IPS DF 4.7 (cell line): ENCODE results near the gene KCTD5.
"Not testable (repeated sequence)": the region's sequence is repeated elsewhere in the genome, so short reads cannot be mapped to it uniquely, and the experiment has no call there.

Source experiments
- DNase-seq: peaks from one replicate; pipeline ENCODE4 v3.0.0-alpha.2; 2013; ENCODE audit warnings: low spot score; ENCODE audit errors: extremely low read depth

KCTD5 gene

DNA sequence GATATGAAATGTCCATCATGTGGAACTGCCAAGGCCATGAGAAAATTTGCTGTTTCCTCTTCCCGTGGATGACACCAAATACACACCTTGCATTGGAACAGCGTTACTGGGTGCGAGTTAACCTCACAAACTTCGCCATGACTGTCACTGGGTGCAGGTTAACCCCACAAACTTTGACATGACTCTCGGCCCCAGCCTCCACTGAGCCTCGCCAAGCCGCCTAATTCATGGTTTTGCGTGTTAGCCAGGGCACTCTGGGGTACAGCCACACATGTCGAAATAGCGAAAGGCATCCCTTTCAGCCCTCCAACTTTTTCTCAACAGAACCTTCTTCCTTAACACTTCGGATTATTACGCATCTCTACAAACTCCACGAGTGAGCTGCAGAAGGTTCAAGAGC lies 10.6 kb upstream of the KCTD5 start:
- no peak for DNase-seq

DNA sequence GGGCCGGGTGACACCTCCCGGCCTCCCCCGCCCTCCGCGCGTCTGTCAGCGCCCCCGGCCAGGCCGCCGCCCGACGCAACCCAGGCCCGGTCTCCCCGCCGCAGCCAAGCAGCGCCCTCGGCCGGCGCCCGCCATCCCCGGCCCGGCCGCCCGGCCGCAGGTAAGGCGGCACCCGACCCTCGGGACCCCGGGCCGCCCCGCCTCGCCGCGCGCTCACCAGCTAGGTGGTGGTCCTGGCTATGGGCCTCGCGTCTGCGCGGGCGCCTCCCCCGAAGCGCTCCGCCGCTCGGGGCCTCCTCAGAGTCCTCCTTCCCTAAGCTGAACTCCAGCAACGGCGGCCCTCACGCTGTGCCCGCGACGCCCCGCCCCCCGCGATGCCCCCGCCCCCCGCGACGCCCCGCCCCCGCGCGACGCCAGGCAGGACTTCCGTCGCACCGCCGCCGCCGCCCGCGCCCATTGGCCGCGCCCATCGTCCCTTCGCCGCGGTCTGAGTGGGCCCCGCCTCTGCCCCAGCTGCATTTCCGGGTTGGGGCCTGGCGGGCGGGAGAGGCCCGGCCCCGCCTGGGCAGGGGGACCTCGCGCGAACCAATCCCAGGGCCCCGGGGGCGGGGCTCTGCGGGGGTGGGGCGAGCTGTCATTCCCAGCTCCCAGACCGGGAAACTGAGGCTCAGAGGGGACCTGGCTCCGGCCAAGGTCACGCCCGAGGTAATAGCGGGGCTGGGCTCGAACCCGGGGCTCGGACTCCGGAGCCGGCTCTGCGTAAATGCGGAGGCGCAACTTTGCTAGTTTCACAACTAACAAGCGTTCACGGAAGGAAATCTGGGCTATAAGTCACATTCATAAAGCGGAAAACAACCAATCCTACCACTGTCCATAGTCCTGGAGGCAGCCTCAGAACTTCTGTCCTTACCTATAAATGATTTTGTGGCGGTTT lies 9.0 kb upstream of the KCTD5 start:
- DNase-seq = no peak

GRCh38 chr16:2675021-2675420 lies 7.3 kb upstream of the KCTD5 start:
- no peak for DNase-seq

DNA sequence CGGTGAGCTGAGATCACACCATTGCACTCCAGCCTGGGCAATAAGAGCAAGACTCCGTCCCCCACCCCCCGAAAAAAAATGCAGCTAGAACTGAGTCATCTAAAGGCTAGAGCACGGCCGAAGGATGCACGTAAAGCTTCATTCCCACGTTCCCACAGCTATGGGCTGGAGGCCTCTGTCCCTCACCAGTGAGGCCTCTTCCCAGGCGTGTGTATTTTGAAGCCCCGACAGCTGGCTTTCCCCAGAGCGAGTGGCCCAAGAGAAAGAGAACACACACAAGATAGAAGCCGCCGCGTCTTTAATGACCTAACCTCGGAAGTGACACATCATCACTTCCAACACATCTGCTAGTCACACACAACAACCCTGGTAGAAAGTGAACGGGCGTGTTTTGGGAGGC lies 6.6 kb upstream of the KCTD5 start:
- no peak for DNase-seq

DNA sequence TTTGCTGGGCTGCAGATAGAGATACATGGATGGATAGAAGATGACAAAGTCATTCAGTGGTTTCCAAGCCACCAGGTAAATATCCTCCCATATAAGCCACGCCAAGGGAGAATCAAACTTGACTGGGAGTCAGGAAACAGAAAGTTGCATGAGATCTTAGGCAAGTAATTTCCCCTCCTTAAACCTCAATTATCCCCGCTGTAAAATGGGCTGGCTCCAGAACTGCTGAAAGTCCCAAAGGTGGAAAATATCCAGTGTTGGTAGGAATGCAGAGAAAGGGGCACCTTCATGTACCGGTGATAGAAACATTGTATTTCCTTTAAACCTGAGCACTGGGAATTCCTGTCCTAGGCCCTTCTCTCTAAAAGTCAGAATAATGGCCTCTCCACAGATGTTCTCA lies 5.4 kb upstream of the KCTD5 start:
- not testable (repeated sequence) for DNase-seq

GRCh38 chr16:2678206-2678965 lies 3.9 kb upstream of the KCTD5 start:
- DNase-seq = not testable (repeated sequence)

DNA sequence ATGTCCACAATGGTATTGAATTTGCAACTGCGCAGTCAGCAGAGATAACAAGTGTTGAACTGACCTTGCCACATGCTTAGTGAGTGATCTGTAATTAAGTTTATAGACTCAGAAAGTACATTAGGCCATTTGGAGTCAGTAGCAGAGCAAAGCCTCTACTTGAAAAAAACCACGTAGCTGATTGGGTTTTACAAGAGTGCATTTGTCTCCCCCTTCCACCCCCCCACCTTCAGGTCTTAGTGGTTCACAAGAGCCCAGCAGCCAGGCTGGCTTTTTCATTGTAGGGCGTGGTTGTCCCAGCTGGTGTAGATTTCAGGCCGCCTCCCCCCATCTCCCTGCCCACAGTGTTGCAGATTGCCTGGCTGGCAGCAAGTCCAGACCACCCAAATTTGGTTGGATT lies 2.4 kb upstream of the KCTD5 start:
- not testable (repeated sequence) for DNase-seq

- not testable (repeated sequence) for DNase-seq
Measured at GRCh38 chr16:2680360-2680759, 2.0 kb upstream of the KCTD5 start.

- not testable (repeated sequence) for DNase-seq
Measured at GRCh38 chr16:2683041-2683440, 718 bp downstream of the KCTD5 start.

DNA sequence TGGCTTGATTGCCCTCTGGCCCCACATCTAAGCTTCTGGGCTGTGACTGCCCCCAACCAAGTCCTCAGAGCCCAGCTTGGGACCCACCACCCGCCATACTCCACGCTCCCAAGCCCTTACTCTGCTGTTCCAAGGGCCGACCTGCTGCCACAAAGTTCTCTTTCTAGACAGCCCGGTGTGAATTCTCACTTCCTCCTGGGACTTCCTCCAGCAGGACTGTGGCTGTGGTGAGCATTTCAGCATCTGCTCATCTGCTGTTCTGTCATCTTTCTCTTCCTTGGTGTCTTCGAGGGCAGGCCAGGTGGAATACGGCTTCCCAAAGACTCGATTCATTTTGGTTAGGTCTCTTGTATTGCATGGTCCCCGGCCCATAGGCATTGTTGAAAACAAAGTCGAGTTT lies 3.8 kb downstream of the KCTD5 start:
- not testable (repeated sequence) for DNase-seq

GRCh38 chr16:2686912-2687507 lies 4.7 kb downstream of the KCTD5 start:
- DNase-seq = no peak

DNA sequence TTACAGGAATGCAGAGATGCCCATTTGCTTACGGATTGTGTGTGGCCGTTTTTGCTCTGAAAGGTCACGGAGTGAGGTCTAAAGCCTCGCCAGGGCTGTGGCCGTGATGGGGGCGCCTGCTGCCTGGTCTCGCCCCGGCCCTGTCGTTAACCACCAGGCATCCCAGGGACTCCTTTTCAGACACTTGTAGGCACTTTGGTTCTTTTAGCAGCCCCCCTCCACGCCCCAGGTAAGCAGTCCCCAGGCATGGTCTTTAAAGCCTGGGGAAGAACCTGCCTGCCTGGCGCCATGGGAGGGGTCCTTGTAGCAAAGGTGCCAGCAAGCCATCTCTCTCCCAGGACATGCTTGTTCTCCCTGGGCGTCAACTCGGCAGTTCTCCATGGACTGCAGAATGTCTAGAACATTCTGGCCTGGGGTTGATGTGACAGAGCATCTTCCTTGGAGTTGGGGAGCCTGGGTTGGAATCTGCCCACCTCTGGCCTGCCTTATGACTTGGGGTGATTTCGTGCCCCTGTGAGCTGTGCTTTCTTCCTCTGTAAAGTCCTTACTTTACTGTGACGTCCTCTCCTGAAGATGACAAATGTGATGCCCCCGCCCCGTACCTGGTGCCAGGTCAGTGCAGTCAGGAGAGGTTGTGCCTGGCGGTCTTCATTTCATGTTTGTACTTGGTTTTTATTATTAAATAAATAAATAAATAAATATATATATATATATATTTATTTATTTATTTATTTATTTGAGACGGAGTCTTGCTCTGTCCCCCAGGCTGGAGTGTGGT lies 5.4 kb downstream of the KCTD5 start:
- DNase-seq = no peak

DNA sequence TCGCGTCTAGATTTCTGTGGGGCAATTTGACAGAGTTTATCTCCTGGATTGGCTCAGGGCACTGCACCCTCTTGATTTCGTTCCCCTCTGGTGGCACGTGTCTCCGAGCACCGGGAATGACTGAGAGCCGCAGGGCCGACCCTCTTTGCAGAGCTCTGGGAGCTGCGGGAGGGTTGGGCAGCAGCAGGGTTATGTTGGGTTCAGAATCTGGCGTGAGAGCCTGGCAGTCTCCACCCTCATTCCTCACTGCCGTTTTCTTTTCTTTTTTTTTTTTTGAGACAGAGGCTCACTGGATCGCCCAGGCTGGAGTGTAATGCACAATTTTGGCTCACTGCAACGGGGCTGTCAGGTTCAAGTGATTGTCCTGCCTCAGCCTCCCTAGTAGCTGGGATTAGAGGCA lies 7.1 kb downstream of the KCTD5 start:
- DNase-seq = not testable (repeated sequence)

GRCh38 chr16:2689968-2690801 lies 7.9 kb downstream of the KCTD5 start:
- no peak for DNase-seq

GRCh38 chr16:2690852-2691251 lies 8.5 kb downstream of the KCTD5 start:
- DNase-seq = no peak

- DNase-seq = no peak
Measured at GRCh38 chr16:2691491-2692248, 9.3 kb downstream of the KCTD5 start.

DNA sequence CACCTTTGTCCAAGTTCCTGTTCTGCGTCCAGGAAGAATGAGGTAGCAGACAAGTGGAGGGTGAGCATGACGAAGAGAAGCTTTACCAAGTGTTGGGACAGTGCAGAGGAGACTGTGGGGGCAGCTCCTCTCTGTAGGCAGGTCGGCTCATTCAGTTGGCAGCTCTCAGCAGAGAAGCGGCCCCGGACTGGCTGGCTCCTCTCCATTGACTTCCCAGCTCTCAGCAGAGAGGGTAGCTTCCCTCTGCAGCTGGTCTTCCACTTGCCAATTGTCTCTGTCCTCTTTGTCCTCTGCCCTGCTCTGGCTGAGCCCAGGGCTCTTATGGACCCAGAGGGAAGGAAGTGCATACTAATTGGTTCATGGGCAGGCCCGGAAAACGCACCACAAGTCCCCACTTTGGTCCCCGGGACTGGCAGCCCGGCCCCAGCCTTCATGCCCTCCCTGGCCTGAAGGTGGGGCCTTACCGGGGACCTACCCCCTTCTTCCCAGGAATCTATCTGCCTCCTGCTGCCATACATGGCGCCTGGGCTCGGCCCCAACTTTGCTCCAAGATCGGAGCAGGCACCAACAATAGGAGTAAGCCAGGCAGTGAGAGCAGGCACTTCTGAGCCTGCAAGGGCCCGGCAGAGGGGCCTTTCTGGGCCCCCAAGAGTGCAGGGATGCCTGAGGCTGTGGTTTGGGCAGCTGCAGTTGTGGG lies 10.1 kb downstream of the KCTD5 start:
- no peak for DNase-seq

DNA sequence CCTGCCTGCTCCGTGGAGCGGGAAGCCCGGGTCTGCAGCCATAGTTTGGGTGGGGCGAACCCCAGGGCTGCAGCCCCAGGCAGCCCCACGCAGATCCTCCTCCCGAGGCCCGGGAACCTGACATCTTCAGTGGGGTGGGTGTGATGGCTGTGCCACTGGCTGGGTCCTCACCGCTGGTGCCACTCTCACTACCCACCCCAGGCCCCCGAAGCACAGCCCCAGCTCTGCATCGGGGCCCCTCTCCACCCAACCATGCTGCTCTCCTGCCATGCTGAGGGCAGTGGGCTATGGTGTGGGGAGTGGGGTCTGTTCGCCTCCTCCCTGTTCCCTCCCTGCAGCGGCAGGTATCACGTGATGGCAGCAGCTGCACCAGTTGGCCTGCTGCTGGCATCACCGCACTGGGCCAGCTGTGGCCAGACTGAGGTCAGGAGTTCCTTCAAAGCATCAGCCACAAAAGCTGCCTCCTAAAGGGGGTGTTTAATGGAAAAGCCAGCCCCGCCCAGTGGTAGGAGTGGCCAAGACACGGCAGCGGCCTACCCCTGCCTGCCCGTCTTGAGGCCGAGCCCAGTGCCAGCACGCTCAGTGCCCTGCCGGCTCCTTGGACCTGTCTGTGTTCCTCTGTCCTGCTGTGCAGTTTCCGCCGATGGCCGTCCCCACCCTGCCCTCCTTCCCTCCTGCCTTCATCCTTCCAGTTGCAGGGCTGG lies 10.8 kb downstream of the KCTD5 start:
- DNase-seq = no peak
